Thoracic aorta (tissue), 2 donors: ENCODE results near the gene PTPRN2. TPM values are rescaled to one million over a fixed set of nuclear protein-coding genes. Genes with fewer than 3 reads are reported as not detected.

Experiments
- ATAC-seq: fragments of 150-250 bp; one replicate; pipeline ENCODE4 v1.8.0; 2017; ENCODE audit warnings: low read depth; ENCODE audit not compliant: insufficient number of reproducible peaks, low FRiP score
- DNase-seq: peaks from one replicate; pipeline ENCODE4 v3.0.0-alpha.2; 2020; ENCODE audit warnings: low spot score
- H3K27ac ChIP-seq, 2 donors: fragments of 200-600 bp; sonication (generic); 1 replicate in 1 of 2; 2 replicates in 1 of 2; pipeline ENCODE4 v1.5.1; 2016; ENCODE audit warnings: mild to moderate bottlenecking in 2 of 2, moderate library complexity in 2 of 2
- H3K27me3 ChIP-seq: fragments of 200-600 bp; sonication (generic); replicated peaks from 2 replicates; pipeline ENCODE4 v1.6.0; 2016; ENCODE audit warnings: mild to moderate bottlenecking; ENCODE audit not compliant: insufficient read depth
- H3K36me3 ChIP-seq: fragments of 200-600 bp; sonication (generic); one replicate; pipeline ENCODE4 v1.5.1; 2016
- H3K4me1 ChIP-seq, 2 donors: fragments of 200-600 bp; sonication (generic); 1 replicate in 1 of 2; 2 replicates in 1 of 2; pipeline versions ENCODE4 v1.5.1 to v1.6.0; 2016; ENCODE audit warnings: low read depth in 2 of 2, mild to moderate bottlenecking in 1 of 2; ENCODE audit not compliant: control insufficient read depth in 1 of 2
- H3K4me3 ChIP-seq: fragments of 200-600 bp; sonication (generic); 2 replicates; pipeline ENCODE4 v1.5.1; 2016; ENCODE audit warnings: mild to moderate bottlenecking
- H3K9me3 ChIP-seq: fragments of 200-600 bp; sonication (generic); 2 replicates; pipeline ENCODE4 v1.5.1; 2016
- total RNA-seq, 2 donors: library from RNA; depleted of rRNA; stranded (reverse); fragments of >200 nt; gene quantifications; one replicate each; pipeline versions ENCODE4 v1.1.0 to v1.2.3, GENCODE V29; 2016
- TF ChIP-seq, protein P1 (sequence below): fragments of 200-600 bp; sonication (generic); IDR thresholded peaks from one replicate; pipeline ENCODE4 v1.5.1; 2019; ENCODE audit warnings: antibody characterized with exemption

Gene PTPRN2
- total RNA-seq, 2 donors from 2014 or later, result 2.2 to 3.1 TPM

- no peaks in the 10 kb centered on the region for H3K27me3 ChIP-seq
- no peak for DNase-seq
- no peaks in the 10 kb centered on the region for H3K9me3 ChIP-seq
- no peaks in the 10 kb centered on the region for H3K4me1 ChIP-seq
- no peak overlapping the region for H3K4me3 ChIP-seq
- no peak for ATAC-seq
- no peak overlapping the region for H3K27ac ChIP-seq
- TF ChIP-seq, protein P1, sequence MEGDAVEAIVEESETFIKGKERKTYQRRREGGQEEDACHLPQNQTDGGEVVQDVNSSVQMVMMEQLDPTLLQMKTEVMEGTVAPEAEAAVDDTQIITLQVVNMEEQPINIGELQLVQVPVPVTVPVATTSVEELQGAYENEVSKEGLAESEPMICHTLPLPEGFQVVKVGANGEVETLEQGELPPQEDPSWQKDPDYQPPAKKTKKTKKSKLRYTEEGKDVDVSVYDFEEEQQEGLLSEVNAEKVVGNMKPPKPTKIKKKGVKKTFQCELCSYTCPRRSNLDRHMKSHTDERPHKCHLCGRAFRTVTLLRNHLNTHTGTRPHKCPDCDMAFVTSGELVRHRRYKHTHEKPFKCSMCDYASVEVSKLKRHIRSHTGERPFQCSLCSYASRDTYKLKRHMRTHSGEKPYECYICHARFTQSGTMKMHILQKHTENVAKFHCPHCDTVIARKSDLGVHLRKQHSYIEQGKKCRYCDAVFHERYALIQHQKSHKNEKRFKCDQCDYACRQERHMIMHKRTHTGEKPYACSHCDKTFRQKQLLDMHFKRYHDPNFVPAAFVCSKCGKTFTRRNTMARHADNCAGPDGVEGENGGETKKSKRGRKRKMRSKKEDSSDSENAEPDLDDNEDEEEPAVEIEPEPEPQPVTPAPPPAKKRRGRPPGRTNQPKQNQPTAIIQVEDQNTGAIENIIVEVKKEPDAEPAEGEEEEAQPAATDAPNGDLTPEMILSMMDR, result no peak
- no peaks in the 10 kb centered on the region for H3K36me3 ChIP-seq
Observed at GRCh38 chr7:157627646-157628045, 960.0 kb downstream of the PTPRN2 start.

DNA sequence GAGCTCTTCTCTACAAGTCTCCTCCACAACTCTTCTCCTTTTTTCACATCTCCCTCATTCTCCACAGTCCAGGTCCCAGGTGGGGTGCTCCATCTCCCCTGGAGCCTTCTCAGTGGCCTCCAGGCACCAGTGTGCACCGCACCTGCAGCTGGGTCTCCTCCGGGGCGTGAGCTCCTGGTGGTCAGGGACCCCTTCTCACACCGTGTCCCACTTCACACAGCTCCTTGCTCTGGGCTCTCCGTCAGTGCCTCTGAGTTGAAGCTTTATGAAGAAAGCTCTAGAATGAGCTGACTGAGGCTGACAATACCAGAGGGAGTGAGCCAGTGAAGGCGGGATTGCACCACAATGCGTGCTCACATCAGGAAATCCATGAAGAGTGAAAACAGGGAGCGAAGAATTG is 960.6 kb downstream of the PTPRN2 start:
- Histone ChIP-seq H3K4me3 (no peak overlapping the region), H3K27ac (no peak overlapping the region), H3K4me1 (no peaks in the 10 kb centered on the region), H3K36me3 (no peaks in the 10 kb centered on the region), H3K27me3 (no peaks in the 10 kb centered on the region), H3K9me3 (no peaks in the 10 kb centered on the region)
- DNase-seq, result no peak
- no peak for ATAC-seq
- TF ChIP-seq, protein P1, result no peak

DNA sequence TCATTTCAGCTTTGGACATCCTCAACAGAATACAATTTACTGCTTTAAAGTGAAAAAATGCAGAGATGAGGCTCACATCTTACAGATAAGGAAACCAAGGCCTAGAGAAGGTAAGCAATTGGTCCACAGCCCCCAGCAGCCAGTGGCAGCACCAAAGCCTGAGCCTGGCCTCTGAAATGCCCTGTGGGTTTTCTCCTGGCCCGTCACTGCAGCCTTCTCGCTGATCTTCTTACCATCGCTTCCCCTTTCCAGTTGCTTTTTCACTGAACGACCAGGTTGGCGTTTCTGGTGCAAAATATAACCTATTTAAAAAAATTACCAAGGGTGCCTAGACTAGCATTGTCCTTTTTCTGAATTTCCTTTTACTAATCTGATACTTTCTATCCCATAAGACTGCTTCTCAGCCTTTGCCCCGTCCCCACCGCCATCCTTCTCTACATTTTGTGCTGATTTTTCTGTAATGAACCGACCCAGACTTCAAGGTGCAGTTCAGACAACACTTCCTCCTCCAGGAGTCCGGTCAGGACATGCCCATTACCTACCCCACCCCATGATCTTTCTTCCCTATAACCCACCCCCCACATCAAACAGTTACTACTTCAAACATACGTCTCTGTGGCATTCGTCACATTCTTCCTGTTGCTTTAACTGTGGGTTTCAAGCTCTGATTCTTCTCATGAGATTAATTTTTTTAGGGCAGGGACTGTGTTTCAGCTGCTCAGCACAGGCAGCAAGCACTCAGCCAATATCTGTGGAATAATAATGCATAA is 961.5 kb downstream of the PTPRN2 start:
- H3K27ac ChIP-seq, result no peak overlapping the region
- no peaks in the 10 kb centered on the region for H3K27me3 ChIP-seq
- DNase-seq, result no peak
- ATAC-seq, result no peak
- TF ChIP-seq, protein P1, result no peak
- H3K36me3 ChIP-seq, result no peaks in the 10 kb centered on the region
- H3K4me3 ChIP-seq, result no peak overlapping the region
- H3K4me1 ChIP-seq, result no peaks in the 10 kb centered on the region
- no peaks in the 10 kb centered on the region for H3K9me3 ChIP-seq

DNA sequence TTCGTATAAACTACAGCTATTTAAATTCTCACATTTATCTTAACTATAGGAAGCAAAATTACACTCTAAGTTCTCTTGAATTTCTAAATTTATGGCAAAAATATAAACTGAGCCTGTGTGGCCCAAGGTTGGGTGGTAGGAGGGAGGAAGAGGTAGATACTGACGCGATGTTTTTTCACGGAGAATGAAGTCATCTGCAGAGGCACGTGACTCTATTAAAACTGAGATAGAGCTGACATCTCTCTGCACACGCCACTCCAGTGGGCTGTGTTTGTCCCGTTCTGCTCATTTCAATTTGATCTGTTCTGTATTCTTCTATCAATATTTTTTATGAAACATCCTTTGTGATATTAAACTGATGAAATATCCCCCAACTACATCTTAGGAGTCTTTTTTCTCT is 964.1 kb downstream of the PTPRN2 start:
- Histone ChIP-seq H3K4me1 (no peaks in the 10 kb centered on the region), H3K36me3 (no peaks in the 10 kb centered on the region), H3K4me3 (no peak overlapping the region), H3K27ac (no peak overlapping the region), H3K27me3 (no peaks in the 10 kb centered on the region), H3K9me3 (no peaks in the 10 kb centered on the region)
- ATAC-seq (no peak), DNase-seq (no peak)
- TF ChIP-seq, protein P1, result no peak

GRCh38 chr7:157622408-157623205 is 965.0 kb downstream of the PTPRN2 start:
- TF ChIP-seq, protein P1, result no peak
- Histone ChIP-seq H3K36me3 (no peaks in the 10 kb centered on the region), H3K27ac (no peak overlapping the region), H3K4me3 (no peak overlapping the region), H3K4me1 (no peaks in the 10 kb centered on the region), H3K9me3 (no peaks in the 10 kb centered on the region), H3K27me3 (no peaks in the 10 kb centered on the region)
- DNase-seq (no peak), ATAC-seq (no peak)
